ENCODE measurements around the gene CENPP. TPM values are rescaled to one million over a fixed set of nuclear protein-coding genes. Genes with fewer than 3 reads are reported as not detected.

The CENPP gene
- total RNA-seq, 1 donor from 2014 or later = 4.3 TPM

GRCh38 chr9:92631452-92632343 lies 305.9 kb downstream of the CENPP start:
- H3K36me3 ChIP-seq = peaks cover 65% of the 10 kb centered on the region
- no peak overlapping the region for H3K27ac ChIP-seq
- H3K9me3 ChIP-seq = no peaks in the 10 kb centered on the region
- no peaks in the 10 kb centered on the region for H3K27me3 ChIP-seq (ENCODE audit: low read depth)
- intact Hi-C loops (cut with DNase I) = no loop called here
- no peak for TF ChIP-seq CTCF (IDR thresholded peaks at IDR 0.05)
- ATAC-seq (no peak), DNase-seq (peak; percentile 18)
- H3K4me1 ChIP-seq = no peaks in the 10 kb centered on the region
- no peak overlapping the region for H3K4me3 ChIP-seq

GRCh38 chr9:92632641-92633040 lies 306.9 kb downstream of the CENPP start:
- Histone ChIP-seq H3K4me3 (no peak overlapping the region), H3K27ac (no peak overlapping the region), H3K27me3 (ENCODE audit: low read depth) (no peaks in the 10 kb centered on the region), H3K36me3 (peaks cover 73% of the 10 kb centered on the region), H3K9me3 (no peaks in the 10 kb centered on the region), H3K4me1 (no peaks in the 10 kb centered on the region)
- intact Hi-C loops (cut with DNase I) = no loop called here
- no peak for ATAC-seq
- peak; percentile 20 for DNase-seq
- TF ChIP-seq CTCF (IDR thresholded peaks at IDR 0.05) = no peak

- Histone ChIP-seq H3K27me3 (ENCODE audit: low read depth) (no peaks in the 10 kb centered on the region), H3K36me3 (peaks cover 74% of the 10 kb centered on the region), H3K27ac (no peak overlapping the region), H3K9me3 (no peaks in the 10 kb centered on the region), H3K4me1 (no peaks in the 10 kb centered on the region), H3K4me3 (no peak overlapping the region)
- intact Hi-C loops (cut with DNase I) = no loop called here
- TF ChIP-seq CTCF (IDR thresholded peaks at IDR 0.05) = no peak
- DNase-seq = peak; percentile 38
- no peak for ATAC-seq
Observed at GRCh38 chr9:92633614-92634278, 308.0 kb downstream of the CENPP start.

- H3K9me3 ChIP-seq = no peaks in the 10 kb centered on the region
- H3K36me3 ChIP-seq = peaks cover 86% of the 10 kb centered on the region
- TF ChIP-seq CTCF (IDR thresholded peaks at IDR 0.05) = peak; percentile 89
- DNase-seq (peak; percentile 74), ATAC-seq (peak; percentile 83 to 87)
- no peak overlapping the region for H3K27ac ChIP-seq
- intact Hi-C loops (cut with DNase I) = no loop called here
- H3K4me1 ChIP-seq = no peaks in the 10 kb centered on the region
- no peak overlapping the region for H3K4me3 ChIP-seq
- H3K27me3 ChIP-seq (ENCODE audit: low read depth) = no peaks in the 10 kb centered on the region
Observed at GRCh38 chr9:92634712-92635605, 309.2 kb downstream of the CENPP start.

DNA sequence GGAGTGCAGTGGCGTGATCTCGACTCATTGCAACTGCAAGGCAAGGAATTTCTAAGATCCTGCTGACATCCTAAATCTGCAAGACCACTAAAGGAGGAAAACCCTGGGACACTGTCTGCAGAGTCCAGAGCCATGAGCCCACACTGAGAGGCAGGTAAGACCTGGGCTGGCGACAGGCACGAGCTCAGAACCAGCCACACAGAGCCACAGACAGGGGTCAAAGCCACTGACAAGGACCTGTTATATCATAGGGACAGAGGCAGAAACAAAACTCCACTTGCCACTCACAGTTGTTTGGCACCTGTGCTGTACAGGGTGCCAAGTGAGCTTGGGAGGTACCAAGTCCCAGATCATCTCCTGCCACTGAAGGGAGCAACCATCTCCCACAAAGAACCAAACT lies 310.0 kb downstream of the CENPP start:
- H3K4me3 ChIP-seq = no peak overlapping the region
- DNase-seq (peak; percentile 18), ATAC-seq (no peak)
- TF ChIP-seq CTCF (IDR thresholded peaks at IDR 0.05) = no peak
- H3K36me3 ChIP-seq = peaks cover 94% of the 10 kb centered on the region
- H3K4me1 ChIP-seq = no peaks in the 10 kb centered on the region
- H3K27me3 ChIP-seq (ENCODE audit: low read depth) = no peaks in the 10 kb centered on the region
- no peaks in the 10 kb centered on the region for H3K9me3 ChIP-seq
- intact Hi-C loops (cut with DNase I) = no loop called here
- H3K27ac ChIP-seq = no peak overlapping the region
